Inflammatory macrophage treated with lipopolysaccharide for 4 hours (primary cell): ENCODE data around the gene TSPYL4.

ENCODE experiments used
- DNase-seq: peaks from one replicate; pipeline ENCODE4 v3.0.0-alpha.2; 2020

The TSPYL4 gene

DNA sequence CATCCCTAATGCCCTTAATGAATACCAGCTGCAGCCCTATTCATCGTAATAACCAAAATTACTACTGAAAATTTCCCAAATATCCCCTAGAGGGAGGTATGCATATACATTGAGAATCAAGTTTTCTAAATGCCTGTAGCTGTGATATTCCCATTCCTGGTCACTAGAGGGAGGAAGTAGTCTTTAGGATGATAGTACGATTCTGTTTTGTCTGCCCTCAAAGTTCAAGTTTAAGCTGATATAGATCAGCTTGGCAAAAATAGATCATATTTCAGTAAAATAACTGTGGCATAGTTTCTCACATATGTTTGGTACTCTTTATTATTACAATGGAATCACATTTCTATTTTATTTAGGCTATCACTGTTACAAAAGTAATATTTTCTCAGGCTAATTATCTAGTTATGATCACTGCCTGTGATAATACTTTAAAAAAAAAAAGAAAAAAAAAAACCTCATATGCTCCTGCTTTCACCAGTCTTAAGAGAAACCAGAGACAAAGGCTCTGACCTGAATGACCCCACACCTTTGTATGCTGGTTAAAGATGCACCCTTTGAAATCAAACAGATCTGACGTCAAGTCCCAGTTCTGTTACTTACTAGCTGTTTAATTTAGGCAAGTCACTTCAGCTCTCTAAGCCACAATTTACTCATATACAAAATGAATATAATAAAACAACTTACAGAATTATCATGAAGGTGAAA, 14.9 kb upstream of the TSPYL4 start:
- DNase-seq, result peak; percentile 86

DNA sequence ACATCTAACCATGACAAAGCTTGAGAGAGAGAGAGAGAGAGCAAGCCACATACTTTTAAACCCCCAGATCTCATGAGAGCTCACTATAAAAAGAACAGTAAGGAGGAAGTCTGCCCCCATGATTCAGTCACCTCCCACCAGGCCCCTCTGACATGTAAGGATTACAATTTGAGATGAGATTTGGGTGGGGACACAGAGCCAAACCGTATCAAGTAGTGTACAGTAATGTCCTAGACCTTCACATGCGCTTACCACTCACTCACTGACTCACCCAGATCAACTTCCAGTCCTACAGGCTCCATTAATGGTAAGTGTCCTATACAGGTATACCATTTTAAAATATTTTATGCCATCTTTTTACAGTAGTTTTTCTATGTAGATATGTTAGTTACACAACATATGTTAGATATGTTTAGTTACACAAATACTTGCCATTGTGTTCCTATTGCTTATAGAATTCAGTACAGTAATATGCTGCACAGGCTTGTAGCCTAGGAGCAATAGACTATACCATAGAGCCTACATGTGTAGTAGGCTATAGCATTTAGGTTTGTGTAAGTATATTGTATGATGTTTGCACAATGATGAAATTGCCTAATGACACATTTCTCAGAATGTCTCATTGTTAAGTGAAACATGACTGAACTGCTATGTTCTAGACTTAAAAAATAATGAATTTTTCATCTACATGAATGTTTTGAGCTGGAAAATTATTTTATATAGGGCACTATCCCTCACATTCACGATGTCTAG, 14.1 kb upstream of the TSPYL4 start:
- DNase-seq, result peak; percentile 36

DNA sequence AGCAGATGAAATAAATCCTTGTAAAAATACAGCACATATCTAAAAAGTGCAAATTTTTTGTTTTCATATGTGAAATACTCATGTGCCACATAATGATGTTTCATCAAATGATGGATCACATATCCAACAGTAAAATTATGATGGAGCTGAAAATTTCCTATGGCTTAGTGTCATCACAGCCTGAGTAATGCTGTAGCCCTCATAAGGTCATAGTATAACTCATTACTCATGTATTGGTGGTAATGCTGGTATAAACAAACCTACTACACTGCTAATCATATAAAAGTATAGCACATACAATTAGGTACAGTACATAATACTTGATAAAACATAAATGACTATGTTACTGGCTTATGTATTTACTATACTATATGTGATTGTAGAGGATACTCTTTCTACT, 12.9 kb upstream of the TSPYL4 start:
- DNase-seq, result no peak

DNA sequence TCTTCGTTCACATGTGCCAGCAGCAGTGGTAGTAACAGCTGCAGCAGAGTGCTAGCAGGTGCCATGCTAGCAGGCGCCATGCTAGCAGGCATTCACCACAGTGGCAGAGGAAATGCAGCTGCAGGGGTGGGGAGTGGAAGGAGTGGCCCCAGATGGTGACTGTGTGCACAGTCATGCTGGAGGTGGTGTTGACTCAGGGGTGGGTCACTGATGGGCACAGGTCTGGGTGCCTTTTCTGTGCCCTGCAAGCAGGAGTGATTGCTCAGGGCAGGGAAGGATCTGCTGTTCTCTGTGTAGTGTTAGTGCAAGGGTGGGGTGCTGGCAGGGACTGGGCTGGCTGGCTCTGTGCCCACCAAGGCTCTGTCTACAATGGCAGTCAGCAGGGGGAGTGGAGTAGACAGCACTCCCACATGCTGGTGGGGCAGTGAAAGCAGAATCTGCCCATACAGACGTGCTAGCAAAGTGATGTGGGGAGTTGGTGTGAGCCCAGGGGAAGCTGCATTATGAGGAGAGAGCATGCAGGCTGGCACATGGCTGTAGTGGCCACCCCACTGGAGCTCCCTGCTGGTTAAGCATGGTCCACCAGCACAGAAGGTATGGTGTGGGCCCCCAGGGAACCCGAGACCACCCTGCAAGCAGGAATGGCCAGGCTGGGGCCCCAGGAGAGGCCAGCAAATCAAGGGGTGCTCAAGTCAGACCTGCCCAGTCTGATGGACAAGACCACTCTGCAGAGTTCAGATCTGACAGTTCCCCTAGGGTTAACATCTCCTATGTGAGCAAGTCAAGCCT, 11.4 kb upstream of the TSPYL4 start:
- DNase-seq, result no peak

DNA sequence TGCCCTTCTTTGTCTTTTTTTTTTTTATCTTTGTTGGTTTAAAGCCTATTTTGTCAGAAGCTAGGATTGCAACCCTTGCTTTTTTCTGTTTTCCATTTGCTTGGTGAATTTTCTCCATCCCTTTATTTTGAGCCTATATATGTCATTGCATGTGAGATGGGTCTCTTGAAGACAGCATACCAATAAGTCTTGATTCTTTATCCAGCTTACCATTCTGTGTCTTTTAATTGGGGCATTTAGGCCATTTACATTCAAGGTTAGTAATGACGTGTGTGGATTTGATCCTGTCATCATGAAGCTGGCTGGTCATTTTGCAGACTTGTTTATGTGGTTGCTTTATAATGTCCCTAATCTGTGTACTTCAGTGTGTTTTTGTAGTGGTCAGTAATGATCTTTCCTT, 9.5 kb upstream of the TSPYL4 start:
- no peak for DNase-seq

DNA sequence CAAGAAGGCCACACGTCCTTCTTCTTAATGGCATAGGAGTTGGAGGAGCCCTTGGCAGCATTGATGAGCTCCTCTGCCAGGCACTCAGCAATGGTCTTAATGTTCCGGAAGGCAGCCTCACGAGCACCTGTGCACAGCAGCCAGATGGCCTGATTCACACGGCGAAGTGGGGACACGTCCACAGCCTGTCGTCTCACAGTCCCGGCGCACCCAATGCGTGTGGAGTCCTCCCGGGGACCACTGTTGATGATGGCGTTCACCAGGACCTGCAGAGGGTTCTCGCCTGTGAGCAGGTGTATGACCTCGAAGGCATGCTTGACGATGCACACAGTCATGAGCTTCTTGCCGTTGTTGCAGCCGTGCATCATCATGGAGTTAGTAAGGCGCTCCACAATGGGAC, 4.6 kb upstream of the TSPYL4 start:
- DNase-seq, result no peak

DNA sequence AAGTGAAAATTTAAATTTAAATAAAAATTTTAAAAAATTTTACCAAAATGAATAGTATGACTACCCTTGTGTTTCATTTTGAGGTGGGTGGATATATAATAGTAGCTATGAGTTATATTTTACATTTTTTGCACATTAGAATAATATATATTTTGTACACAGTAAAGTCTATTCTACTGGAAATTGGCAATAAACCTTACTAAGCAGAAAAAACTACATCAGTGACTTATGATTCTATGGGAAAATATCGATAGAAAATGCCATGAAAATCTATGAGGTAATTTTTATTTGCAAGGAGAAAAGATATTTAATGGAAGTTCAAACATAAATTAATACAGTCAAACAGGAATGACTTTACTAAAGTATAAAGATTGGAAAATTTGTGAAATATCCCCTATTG, 2.8 kb upstream of the TSPYL4 start:
- no peak for DNase-seq

DNA sequence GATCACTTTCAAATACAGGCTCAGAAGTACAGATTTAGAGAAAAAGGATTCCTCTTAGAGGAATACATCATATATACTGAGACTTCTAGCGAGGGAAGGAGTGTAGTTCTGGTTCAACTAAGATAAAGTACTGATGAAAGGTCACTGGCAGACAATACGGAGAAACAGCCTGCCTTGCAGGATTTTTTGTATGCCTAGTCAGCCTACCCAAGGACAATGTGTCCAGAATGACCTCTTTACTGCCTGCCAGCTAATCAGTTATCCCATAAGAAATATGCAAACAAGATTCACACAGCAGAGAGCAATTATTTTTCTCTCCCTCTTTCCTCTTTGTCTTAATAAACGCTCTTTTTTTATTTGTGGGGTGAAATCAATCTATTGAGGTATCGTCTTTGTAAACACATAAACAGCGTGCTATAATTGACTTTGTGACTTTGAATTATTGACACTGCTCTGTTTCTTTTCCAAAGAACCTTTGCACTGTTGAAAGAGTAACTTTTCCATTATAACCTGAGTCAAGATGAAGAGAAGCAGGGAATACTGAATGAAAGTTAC, 1.4 kb upstream of the TSPYL4 start:
- DNase-seq, result no peak

DNA sequence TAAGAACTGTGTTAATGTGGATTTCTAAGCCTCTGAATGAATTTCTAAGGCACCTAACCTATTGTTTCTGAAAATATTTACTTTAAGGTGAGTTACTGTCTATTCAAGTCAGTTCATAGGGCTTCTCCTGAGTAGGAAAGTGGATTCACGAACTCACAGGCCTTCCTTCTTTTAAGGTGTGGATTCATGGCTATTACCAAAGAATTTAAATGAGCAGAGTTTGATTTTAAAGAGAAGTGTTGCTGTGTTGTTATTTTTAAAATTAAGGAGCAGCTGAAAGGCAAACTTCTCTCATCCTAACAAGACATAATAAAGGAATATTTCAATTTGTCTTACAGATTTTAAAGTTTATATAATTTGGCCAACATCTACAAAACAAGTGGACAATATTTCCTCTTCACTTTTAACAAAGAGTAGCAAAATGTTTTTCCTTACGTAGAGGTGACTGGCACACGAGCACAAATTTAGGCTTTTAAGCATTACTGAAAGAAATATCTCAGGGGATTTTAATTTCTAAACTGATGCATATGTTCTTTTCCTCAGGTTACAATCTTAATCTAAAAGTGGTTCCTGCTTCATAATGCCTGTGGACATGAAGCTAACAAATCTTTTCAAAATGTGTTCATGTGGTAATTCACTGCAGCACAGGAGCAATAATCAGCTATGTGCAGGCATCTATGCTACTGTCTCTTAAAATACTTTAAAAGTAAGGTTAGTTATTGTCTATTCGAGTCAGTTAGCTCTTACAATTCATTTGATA, 602 bp upstream of the TSPYL4 start:
- no peak for DNase-seq

DNA sequence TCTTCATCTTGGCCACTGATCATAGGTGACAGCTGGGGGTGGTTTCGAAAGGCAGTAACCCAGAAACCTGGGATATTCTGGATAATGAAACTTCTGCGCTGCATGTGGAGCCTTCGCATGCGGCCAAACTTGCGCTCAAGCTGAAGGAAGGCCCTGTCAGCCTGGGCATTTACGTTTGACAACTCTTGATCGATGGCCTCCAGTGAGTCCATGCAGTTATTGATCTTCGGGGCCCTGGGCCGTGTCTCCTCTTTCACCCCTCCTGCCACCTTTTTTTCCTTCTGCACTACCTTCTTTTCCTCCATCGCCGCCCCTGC, 729 bp downstream of the TSPYL4 start:
- DNase-seq, result no peak

DNA sequence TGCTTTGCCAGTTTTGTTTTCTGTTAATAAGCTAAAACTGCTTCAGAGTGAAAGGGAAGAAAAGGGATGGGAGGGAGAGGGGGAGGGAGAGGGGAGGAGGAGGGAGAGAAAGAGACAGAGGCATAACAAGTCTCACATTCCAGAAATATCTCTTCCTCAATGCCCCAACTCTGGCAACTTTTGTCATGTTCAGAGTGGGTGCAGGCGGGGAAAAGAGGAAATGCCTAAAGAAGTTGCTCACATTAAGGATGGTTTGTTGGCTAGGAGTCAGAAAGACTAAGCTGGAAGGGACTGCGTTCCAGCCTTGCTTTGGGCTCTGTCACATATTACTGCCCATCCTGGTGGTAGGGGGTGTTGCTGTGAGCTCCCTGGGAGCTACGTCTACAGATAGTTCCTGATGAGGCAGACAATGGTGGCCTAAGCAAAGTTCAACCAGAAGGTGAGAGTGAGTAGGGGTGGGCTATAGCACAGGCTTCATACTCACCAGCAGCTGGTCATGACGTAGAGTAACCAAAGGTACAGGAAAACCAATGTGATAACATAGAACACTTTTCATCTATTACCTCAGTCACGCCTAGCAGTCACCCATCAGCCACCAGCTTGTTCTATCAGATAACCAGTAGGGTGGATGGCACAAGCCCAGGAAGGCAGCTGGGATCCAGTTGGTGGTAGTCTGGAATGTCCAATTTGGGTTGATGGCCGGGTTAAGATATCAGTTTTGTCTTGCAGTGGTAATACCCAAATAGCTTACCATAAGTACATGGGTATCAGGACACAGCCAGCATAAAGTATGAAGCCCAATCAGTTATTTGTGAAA, 2.1 kb downstream of the TSPYL4 start:
- DNase-seq, result peak; percentile 29

DNA sequence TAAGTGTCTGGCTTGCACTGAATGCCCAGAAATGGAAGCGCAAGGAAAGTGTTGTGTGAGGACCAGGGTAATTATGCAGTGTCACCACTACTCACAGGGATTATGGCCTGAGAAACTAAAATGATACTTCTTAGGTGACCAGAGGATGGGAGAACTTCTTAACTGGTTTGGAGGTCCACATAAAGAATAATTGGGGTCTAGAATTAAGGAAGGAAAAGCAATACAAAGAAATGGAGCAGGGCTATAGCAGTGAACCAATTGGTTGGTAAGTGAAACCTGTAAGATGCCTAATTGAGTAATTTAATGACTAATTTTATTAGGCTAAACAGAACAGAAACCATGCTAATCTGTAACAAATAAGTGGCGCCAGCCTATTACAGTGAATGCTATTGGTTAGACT, 5.3 kb downstream of the TSPYL4 start:
- DNase-seq, result peak; percentile 4

DNA sequence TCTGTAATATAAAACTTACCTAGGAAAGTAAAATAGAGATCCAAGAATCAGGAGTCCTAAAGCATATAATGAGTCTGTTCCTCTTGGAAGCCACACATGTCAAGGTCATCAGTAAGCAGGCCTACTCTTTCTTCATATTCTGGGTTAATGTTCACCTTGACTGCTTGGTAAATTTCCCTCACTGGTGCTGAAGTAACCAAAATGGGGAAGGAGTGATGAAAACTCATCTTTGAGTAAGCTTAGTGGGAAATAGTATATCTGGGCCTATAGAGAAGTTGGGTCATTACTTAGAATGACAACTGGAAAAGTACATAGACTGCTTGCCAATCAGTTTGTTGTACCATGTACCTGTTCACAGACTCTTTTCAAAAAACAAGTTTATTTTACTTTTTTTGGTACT, 6.6 kb downstream of the TSPYL4 start:
- DNase-seq, result peak; percentile 16

DNA sequence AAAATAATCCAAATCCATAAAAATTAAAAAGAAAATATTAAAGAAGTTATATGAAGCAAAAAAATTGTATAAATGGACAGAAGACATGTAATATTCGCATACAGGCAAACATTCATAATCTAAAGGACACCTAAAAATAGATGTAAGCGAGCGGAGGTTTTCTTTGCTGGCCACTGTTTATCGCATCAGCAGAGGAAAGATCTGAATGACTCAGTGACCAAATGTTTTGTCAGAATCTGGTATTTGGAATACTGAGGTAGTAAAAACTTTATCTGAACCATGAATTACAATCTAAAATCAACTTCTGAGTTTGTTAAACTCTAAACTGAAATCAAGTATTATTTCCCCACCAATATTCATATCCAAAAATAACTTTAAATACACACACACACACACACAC, 7.8 kb downstream of the TSPYL4 start:
- DNase-seq, result no peak

DNA sequence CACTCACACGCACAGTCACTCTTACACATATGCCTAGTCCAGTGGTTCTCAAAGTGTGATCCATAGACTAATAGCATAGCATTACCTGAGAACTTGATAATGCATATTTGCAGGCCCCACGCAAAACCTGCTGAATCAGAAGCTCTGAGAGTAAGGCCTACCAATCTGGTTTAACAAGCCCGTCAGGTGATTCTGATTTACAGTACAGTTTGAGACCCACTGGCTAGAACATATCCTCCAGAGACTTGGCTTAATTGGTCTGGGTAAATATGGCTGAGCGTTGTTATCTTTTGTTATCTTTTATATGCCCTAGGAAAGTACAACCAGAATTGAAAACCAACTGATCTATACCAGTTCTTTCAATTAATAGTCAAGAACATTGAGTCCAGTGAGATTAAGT, 9.6 kb downstream of the TSPYL4 start:
- no peak for DNase-seq

DNA sequence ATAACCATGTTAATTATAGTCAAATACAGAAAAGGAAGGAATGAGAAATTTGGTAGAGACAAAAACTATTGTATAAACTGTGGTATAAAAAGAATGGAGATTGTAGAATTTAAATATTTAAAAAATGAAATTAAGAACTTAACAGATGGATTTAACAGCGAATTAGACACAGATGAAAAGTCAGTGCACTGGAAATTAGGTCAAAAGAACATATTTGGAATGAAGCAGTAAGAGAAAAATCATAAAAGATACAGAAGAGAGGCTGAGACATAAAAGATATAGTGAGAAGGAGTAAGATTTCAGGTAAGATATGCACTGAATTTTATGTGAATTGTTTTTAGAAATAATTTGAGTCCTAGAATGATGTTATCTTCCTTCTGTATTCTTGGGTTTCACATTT, 14.0 kb downstream of the TSPYL4 start:
- DNase-seq, result no peak

DNA sequence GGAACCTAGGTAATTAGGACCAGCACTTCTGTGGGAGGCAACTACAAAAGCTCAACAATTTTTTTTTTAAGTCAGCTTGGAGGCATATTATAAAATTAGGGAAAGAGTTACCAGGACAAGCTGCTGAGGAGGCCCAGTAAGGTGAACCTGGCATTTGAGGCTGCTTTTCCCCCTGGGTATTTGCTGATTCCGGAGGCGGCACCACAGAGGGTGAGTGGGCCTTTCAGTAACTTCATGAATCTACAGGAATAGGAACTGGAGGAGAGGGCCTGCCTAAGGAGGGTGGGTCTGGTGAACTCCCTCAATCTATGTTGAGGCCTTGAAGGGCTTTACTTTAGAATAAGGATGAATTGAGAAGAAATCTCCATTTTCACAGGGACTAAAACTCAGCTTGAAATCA, 14.6 kb downstream of the TSPYL4 start:
- no peak for DNase-seq

DNA sequence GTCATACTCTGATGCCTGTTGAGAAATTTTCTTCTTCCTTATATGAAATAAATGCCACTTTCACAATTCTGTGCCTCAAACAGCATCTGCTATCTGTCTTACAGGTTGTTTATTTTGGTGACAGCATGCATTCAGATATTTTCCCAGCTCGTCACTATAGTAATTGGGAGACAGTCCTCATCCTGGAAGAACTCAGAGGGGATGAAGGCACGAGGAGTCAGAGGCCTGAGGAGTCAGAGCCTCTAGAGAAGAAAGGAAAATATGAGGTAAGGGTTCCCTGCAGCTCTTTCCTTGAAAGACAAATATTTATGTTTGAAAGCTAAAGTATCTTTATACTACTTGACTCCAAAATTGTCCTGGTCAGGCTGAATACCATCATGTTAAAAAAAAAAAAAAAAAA, 15.8 kb downstream of the TSPYL4 start:
- DNase-seq, result no peak

DNA sequence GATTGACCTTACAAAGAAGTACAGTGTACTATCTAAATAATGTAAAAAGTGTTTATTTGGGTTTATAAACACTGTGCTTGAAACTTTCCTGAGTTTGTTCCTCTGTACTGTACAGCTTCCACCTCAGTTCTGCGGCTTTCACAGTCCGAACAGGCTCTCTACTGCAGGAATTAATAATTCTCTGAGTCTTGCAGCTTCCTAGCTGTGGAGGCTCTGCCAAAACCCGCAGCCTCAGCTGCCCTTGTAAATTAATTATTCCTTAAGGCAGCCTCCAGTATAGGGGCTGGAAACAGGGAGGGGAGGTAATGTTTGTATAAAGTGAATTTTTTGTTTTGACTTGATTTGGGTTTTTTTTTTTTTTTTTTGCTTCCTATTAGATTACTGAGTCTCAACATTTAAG, 19.2 kb downstream of the TSPYL4 start:
- DNase-seq, result no peak

DNA sequence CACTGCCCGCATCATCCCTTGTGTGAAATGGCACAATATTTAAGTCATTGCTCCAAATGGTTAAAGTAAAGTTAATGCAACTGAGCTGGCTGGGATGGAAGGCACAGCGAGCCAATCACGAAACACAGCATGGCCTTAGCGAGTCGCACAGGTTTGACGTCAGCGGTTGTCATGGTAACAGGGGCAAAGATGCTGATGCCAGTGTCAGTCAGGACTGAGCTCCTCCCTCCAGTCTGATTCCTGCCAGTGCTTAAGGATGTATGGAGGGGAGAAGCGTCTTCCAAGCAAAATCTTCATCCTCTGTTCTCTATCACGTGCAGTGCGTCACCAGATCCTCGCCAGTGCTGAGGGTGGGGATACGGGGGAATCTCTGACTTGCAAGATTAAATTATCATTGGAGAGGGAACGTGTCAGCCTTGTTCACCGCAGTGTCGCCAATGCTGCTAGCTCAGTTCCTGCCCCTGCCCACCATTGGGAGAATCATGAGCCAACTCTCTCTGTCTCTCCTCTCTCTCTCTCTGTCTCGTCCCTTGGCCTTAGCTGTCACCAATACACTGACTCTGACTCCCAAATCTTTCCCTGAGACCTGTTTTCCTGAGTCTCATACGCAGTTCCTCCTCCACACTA, 24.5 kb downstream of the TSPYL4 start:
- DNase-seq, result no peak

DNA sequence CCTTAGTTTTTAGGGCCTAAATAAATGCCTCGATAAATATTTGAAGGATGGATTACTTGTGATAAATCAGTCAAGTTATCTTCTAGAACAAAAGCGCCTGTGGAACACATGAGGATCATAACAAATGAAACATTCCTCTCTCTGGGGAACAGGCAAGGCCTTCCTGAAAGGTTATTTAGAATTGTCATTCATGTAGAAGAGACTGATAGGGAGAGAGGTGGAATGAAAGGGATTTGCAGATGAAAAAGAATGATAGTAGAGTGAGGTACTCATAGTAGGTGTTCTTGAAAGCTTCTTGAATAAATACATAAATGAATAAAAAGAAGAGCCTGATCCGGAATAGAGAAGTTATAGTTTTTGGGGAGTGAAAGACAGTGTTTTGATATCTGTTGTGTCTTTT, 30.5 kb downstream of the TSPYL4 start:
- DNase-seq, result no peak

DNA sequence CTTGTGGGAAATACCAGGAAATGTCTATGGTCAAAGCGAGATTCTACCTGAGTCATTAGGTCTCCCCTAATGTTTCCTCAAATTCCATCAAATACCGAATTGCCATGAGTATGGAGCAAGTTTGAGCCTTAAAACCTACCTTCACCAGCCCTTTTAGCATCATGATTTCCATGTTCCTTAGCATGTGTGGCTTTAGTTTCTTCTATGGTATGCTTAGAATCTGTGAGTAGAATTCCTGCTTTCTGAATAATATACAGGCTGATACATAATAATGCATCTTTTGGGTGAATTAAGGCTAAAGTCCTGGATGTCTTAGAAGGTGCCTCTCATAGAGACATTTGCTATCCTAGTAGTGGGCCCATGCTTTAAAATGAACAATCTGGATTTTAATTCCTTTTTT, 32.0 kb downstream of the TSPYL4 start:
- no peak for DNase-seq
